Ishikawa (cell line): ENCODE results near the gene GNAT3.

Source experiments
- CEBPB ChIP-seq: IDR thresholded peaks from 2 replicates; pipeline ENCODE4 v1.6.1; 2012
- CREB1 ChIP-seq: IDR thresholded peaks from 2 replicates; pipeline ENCODE4 v1.6.1; 2012; ENCODE audit warnings: low read depth
- EGR1 ChIP-seq: IDR thresholded peaks from 2 replicates; pipeline ENCODE4 v1.6.1; 2012
- EP300 ChIP-seq: IDR thresholded peaks from 2 replicates; pipeline ENCODE4 v1.6.1; 2012; ENCODE audit warnings: borderline replicate concordance
- FOXM1 ChIP-seq: IDR thresholded peaks from 2 replicates; pipeline ENCODE4 v1.6.1; 2012; ENCODE audit warnings: low read depth, borderline replicate concordance
- RAD21 ChIP-seq: IDR thresholded peaks from 2 replicates; pipeline ENCODE4 v1.6.1; 2012; ENCODE audit warnings: low read depth
- TAF1 ChIP-seq: IDR thresholded peaks from 2 replicates; pipeline ENCODE4 v1.6.1; 2012; ENCODE audit warnings: low read depth, mild to moderate bottlenecking
- TCF12 ChIP-seq: IDR thresholded peaks from 2 replicates; pipeline ENCODE4 v1.6.1; 2012; ENCODE audit warnings: low read depth
- TEAD4 ChIP-seq: IDR thresholded peaks from 2 replicates; pipeline ENCODE4 v1.6.1; 2012
- YY1 ChIP-seq: IDR thresholded peaks from 2 replicates; pipeline ENCODE4 v1.6.1; 2012; ENCODE audit warnings: low read depth
- ZBTB7A ChIP-seq: IDR thresholded peaks from 2 replicates; pipeline ENCODE4 v1.6.1; 2012; ENCODE audit warnings: low read depth
- TF ChIP-seq, protein P1 (sequence below): IDR thresholded peaks from 2 replicates; pipeline ENCODE4 v1.6.1; 2012
- TF ChIP-seq, protein P2 (sequence below): IDR thresholded peaks from 2 replicates; pipeline ENCODE4 v1.6.1; 2012; ENCODE audit warnings: low read depth, mild to moderate bottlenecking
- TF ChIP-seq, protein P3 (sequence below): IDR thresholded peaks from 2 replicates; pipeline ENCODE4 v1.6.1; 2012

DNA sequence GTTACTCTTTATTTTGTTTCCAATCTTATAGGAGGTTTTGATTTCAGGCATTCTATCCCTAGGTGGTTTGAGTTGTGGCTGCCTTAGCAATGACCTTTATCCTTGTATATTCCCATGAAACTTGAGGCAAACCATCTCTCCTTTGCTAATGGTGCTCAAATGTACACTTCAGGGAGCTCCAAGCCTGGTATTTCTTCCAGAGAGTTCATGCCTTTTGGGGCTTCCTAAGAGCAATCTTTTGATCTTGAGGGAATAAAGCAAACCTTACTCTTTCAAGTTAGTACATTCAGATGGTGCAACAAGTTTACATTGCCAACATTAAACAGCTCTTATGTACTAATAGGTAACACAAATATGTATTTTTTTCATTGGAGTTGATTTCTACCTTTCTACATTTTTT, 3.4 kb upstream of the GNAT3 start:
- TF ChIP-seq EP300 (no peak), TCF12 (no peak), TAF1 (no peak), CEBPB (no peak), RAD21 (no peak), CREB1 (no peak), ZBTB7A (no peak), YY1 (no peak), EGR1 (no peak), FOXM1 (no peak), TEAD4 (no peak)
- TF ChIP-seq, protein P1, sequence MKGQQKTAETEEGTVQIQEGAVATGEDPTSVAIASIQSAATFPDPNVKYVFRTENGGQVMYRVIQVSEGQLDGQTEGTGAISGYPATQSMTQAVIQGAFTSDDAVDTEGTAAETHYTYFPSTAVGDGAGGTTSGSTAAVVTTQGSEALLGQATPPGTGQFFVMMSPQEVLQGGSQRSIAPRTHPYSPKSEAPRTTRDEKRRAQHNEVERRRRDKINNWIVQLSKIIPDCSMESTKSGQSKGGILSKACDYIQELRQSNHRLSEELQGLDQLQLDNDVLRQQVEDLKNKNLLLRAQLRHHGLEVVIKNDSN, result no peak
- TF ChIP-seq, protein P2, sequence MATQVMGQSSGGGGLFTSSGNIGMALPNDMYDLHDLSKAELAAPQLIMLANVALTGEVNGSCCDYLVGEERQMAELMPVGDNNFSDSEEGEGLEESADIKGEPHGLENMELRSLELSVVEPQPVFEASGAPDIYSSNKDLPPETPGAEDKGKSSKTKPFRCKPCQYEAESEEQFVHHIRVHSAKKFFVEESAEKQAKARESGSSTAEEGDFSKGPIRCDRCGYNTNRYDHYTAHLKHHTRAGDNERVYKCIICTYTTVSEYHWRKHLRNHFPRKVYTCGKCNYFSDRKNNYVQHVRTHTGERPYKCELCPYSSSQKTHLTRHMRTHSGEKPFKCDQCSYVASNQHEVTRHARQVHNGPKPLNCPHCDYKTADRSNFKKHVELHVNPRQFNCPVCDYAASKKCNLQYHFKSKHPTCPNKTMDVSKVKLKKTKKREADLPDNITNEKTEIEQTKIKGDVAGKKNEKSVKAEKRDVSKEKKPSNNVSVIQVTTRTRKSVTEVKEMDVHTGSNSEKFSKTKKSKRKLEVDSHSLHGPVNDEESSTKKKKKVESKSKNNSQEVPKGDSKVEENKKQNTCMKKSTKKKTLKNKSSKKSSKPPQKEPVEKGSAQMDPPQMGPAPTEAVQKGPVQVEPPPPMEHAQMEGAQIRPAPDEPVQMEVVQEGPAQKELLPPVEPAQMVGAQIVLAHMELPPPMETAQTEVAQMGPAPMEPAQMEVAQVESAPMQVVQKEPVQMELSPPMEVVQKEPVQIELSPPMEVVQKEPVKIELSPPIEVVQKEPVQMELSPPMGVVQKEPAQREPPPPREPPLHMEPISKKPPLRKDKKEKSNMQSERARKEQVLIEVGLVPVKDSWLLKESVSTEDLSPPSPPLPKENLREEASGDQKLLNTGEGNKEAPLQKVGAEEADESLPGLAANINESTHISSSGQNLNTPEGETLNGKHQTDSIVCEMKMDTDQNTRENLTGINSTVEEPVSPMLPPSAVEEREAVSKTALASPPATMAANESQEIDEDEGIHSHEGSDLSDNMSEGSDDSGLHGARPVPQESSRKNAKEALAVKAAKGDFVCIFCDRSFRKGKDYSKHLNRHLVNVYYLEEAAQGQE, result no peak
- TF ChIP-seq, protein P3, sequence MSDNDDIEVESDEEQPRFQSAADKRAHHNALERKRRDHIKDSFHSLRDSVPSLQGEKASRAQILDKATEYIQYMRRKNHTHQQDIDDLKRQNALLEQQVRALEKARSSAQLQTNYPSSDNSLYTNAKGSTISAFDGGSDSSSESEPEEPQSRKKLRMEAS, result no peak
